Mucosa of stomach (tissue), 1 donor: ENCODE results near the gene FAM107B.

ENCODE experiments used
- H3K27me3 ChIP-seq: one replicate; pipeline ENCODE4 v1.7.0; 2013; ENCODE audit warnings: mild to moderate bottlenecking, low read length; ENCODE audit not compliant: control insufficient read depth, insufficient read depth
- H3K36me3 ChIP-seq: one replicate; pipeline ENCODE4 v1.7.0; 2013; ENCODE audit warnings: low read length; ENCODE audit not compliant: control insufficient read depth, insufficient read depth
- H3K4me1 ChIP-seq: one replicate; pipeline ENCODE4 v1.7.0; 2013; ENCODE audit warnings: mild to moderate bottlenecking, low read length; ENCODE audit not compliant: control insufficient read depth, insufficient read depth
- H3K4me3 ChIP-seq: one replicate; pipeline ENCODE4 v1.7.0; 2013; ENCODE audit warnings: low read length
- H3K9ac ChIP-seq: one replicate; pipeline ENCODE4 v1.7.0; 2013; ENCODE audit warnings: mild to moderate bottlenecking, low read length, moderate library complexity
- H3K9me3 ChIP-seq: one replicate; pipeline ENCODE4 v1.7.0; 2013; ENCODE audit warnings: mild to moderate bottlenecking, low read length, moderate library complexity; ENCODE audit not compliant: control insufficient read depth
- donor health status: Pancreatic carcinoma.

Gene FAM107B

GRCh38 chr10:14518149-14518548, 256.5 kb downstream of the FAM107B start:
- no peak overlapping the region for H3K4me3 ChIP-seq
- no peaks in the 10 kb centered on the region for H3K4me1 ChIP-seq
- no peaks in the 10 kb centered on the region for H3K27me3 ChIP-seq
- no peak overlapping the region for H3K9ac ChIP-seq
- H3K36me3 ChIP-seq: peaks cover 8% of the 10 kb centered on the region
- H3K9me3 ChIP-seq: no peaks in the 10 kb centered on the region

GRCh38 chr10:14513123-14513522, 261.6 kb downstream of the FAM107B start:
- H3K9me3 ChIP-seq: no peaks in the 10 kb centered on the region
- H3K9ac ChIP-seq: no peak overlapping the region
- H3K4me1 ChIP-seq: no peaks in the 10 kb centered on the region
- no peak overlapping the region for H3K4me3 ChIP-seq
- no peaks in the 10 kb centered on the region for H3K36me3 ChIP-seq
- no peaks in the 10 kb centered on the region for H3K27me3 ChIP-seq

DNA sequence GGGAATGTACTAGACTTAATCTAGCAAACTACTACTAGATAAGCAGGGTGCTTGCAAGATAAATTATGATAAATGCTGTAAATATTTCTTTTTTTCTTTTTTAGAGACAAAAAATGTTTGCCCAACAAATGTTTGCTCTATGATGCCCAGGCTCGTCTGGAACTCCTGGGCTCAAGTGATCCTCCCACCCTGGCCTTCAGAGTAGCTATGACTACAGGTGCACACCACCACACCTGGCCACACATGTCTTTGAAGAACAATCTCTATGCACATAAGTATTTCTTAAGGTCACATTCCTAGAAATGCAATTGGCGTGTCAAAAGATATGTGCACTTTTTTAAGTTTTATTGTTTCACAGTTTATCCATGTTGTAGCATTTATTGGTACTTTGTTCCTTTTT, 264.4 kb downstream of the FAM107B start:
- Histone ChIP-seq H3K4me3 (no peak overlapping the region), H3K9me3 (no peaks in the 10 kb centered on the region), H3K27me3 (no peaks in the 10 kb centered on the region), H3K9ac (no peak overlapping the region), H3K4me1 (no peaks in the 10 kb centered on the region), H3K36me3 (no peaks in the 10 kb centered on the region)

GRCh38 chr10:14508725-14509124, 266.0 kb downstream of the FAM107B start:
- Histone ChIP-seq H3K9me3 (no peaks in the 10 kb centered on the region), H3K36me3 (no peaks in the 10 kb centered on the region), H3K4me1 (no peaks in the 10 kb centered on the region), H3K4me3 (no peak overlapping the region), H3K27me3 (no peaks in the 10 kb centered on the region), H3K9ac (no peak overlapping the region)

DNA sequence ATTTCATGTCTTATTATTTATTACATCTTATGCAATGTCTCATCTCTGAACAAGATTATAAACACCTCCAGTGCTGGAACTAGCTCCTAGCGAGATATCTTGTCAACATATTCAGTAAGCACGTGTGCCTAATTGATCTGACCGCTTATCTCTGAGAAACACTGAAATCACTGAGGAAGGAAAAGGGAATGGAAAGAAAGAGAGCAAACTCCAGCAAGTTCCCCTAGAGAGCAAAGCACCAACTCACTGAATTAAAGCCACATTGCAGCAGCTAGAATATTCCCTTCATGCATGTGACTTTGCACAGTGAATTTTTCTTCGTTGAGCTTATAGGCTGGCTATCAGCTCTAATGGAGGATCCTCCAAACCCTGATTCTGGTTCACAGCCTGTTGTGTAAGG, 266.9 kb downstream of the FAM107B start:
- no peaks in the 10 kb centered on the region for H3K9me3 ChIP-seq

GRCh38 chr10:14507176-14507575, 267.5 kb downstream of the FAM107B start:
- Histone ChIP-seq H3K27me3 (no peaks in the 10 kb centered on the region), H3K9me3 (no peaks in the 10 kb centered on the region), H3K36me3 (no peaks in the 10 kb centered on the region), H3K4me1 (no peaks in the 10 kb centered on the region), H3K9ac (no peak overlapping the region), H3K4me3 (no peak overlapping the region)

More for the DNA sequence above, 266.9 kb downstream of the FAM107B start:
- Histone ChIP-seq H3K4me3 (no peak overlapping the region), H3K36me3 (no peaks in the 10 kb centered on the region), H3K9ac (no peak overlapping the region), H3K27me3 (no peaks in the 10 kb centered on the region), H3K4me1 (no peaks in the 10 kb centered on the region)

GRCh38 chr10:14502431-14502830, 272.3 kb downstream of the FAM107B start:
- Histone ChIP-seq H3K4me3 (no peak overlapping the region), H3K9ac (no peak overlapping the region), H3K27me3 (no peaks in the 10 kb centered on the region), H3K36me3 (no peaks in the 10 kb centered on the region), H3K9me3 (no peaks in the 10 kb centered on the region), H3K4me1 (no peaks in the 10 kb centered on the region)

DNA sequence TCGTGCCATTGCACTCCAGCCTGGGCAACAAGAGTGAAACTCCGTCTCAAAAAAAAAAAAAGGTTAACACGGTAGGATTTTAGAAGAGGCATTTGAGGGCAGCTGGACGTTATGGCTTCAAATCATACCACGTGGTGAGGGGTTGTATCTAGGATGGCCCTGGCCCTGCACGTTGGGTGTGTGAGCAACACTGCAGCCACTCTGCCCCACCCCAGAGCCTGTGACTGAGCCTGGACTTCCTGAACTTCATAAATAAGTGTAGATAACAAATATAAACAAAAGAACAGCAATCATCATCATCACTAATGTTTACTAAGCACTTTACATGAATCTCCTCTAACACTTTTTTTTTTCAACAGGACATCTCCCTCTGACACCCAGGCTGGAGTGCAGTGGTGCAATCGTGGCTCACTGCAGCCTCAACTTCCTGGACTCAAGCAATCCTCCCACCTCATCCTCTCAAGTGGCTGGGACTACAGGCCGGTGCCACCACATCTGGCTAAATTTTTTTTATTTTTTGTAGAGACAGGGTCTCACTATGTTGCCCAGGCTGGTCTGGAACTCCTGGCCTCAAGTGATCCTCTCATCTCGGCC, 274.4 kb downstream of the FAM107B start:
- Histone ChIP-seq H3K9ac (no peak overlapping the region), H3K27me3 (no peaks in the 10 kb centered on the region), H3K4me3 (no peak overlapping the region), H3K9me3 (no peaks in the 10 kb centered on the region), H3K36me3 (no peaks in the 10 kb centered on the region), H3K4me1 (no peaks in the 10 kb centered on the region)

DNA sequence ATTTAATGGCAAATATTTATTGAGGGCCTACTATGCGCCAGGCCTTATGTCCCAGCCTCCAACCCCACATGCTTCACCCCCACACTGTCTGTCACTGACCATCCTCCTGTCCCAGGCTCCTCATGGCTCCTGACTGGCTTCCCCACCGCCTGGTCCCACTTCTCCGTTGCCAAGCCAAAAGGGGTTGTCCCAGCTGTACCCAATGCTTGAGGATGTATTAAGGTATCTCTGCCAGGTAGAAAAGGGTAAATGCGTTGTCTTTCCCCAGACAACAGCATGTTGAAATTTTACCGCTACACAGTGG, 275.1 kb downstream of the FAM107B start:
- Histone ChIP-seq H3K9ac (no peak overlapping the region), H3K27me3 (no peaks in the 10 kb centered on the region), H3K36me3 (no peaks in the 10 kb centered on the region), H3K4me3 (no peak overlapping the region), H3K4me1 (no peaks in the 10 kb centered on the region), H3K9me3 (no peaks in the 10 kb centered on the region)

GRCh38 chr10:14498326-14498725, 276.4 kb downstream of the FAM107B start:
- no peaks in the 10 kb centered on the region for H3K4me1 ChIP-seq
- no peaks in the 10 kb centered on the region for H3K9me3 ChIP-seq
- no peak overlapping the region for H3K9ac ChIP-seq
- no peaks in the 10 kb centered on the region for H3K27me3 ChIP-seq
- H3K4me3 ChIP-seq: no peak overlapping the region
- H3K36me3 ChIP-seq: no peaks in the 10 kb centered on the region

DNA sequence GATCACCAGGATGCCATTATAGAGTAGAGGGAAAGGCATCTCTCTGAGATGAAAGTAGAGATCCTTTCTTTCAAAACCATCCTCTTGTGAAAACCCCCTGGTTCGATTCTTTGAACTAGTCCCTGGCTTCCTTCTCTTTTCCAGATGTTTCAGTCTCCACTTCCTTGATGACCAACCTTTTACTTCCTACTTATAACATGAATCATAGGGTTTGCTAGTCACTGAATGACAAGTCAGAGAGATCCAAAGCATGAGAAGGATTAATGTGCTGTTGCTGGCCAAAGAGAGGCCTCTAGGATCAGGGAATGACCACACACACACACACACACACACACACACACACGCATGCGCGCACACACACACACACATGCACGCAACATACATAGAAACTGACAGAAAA, 282.9 kb downstream of the FAM107B start:
- Histone ChIP-seq H3K9ac (no peak overlapping the region), H3K9me3 (no peaks in the 10 kb centered on the region), H3K36me3 (no peaks in the 10 kb centered on the region), H3K4me3 (no peak overlapping the region), H3K4me1 (peaks cover 17% of the 10 kb centered on the region), H3K27me3 (no peaks in the 10 kb centered on the region)

DNA sequence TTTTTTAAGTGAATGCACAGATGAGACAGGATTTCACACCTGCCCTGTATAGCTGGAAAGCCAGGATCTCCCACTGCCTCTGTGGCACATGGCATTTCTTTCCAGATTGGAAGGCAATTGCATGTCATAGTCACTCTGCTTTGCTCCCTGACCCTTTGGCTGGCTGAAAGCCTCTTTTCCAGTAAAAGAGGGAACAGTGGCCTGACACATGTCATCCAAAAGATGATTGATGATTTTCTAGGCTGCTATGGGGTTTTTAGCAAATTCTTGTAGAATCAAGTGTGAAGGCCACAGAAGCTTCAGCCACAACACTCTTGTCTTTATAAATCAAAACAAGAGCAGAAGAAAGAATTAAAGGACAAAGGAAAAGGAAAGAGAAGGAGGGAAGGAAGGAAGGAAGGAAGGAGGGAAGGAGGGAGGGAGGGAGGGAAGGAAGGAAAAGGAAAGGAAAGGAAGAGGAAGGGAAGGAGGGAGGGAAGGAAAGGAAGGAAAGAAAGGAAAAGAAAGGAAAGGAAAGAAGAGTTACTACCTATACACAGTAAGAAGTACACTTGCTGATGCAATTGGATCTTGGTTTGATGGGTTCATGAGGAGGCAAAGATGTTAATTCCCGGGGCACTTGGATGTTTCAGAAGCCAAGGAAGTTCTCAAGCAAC, 285.0 kb downstream of the FAM107B start:
- no peak overlapping the region for H3K4me3 ChIP-seq
- no peaks in the 10 kb centered on the region for H3K36me3 ChIP-seq
- H3K27me3 ChIP-seq: no peaks in the 10 kb centered on the region
- H3K4me1 ChIP-seq: peaks cover 19% of the 10 kb centered on the region
- H3K9me3 ChIP-seq: no peaks in the 10 kb centered on the region
- no peak overlapping the region for H3K9ac ChIP-seq

DNA sequence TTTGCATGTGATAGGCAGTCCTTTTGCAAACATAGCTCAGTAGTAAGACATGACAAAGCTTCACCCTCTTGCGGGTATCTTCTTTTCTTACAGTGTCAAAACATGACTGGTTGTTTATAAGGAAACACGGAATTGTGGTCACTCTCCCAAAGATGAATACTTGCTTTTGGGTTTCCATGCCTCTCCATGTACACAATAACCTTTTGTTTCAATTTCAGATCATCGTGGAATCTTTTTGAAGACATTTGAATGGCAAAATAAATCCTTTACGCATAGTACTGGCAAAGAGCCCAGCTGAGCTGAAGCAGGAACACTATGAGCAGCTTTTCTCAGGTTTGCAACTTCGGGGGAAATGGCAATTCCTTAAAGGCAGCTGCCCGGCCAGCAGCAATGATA, 287.2 kb downstream of the FAM107B start:
- Histone ChIP-seq H3K36me3 (no peaks in the 10 kb centered on the region), H3K9ac (no peak overlapping the region), H3K4me1 (peaks cover 19% of the 10 kb centered on the region), H3K9me3 (no peaks in the 10 kb centered on the region), H3K4me3 (no peak overlapping the region), H3K27me3 (no peaks in the 10 kb centered on the region)
